HCT116 (cell line): ENCODE data around the gene PSMC5. TPM values are rescaled to one million over a fixed set of nuclear protein-coding genes. Genes with fewer than 3 reads are reported as not detected.

ENCODE experiments used
- ATAC-seq: fragments of 200-7000 bp; cut with Tn5 transposase; 2 replicates; pipeline ENCODE4 v1.9.1; 2020; ENCODE audit warnings: mild to moderate bottlenecking, moderate library complexity
- BruUV-seq: library from RNA; stranded (reverse); fragments of 400-500 nt; replicated peaks from 2 replicates; lab custom pipeline; 2021; lab: Mats Ljungman, UMichigan
- CTCF ChIA-PET: fragments of 300-600 bp; sonication (Branson Sonifier 250); formaldehyde crosslinking; loops from one replicate; lab custom pipeline; 2021; ENCODE audit warnings: antibody characterized with exemption; lab: Charles Lee
- POLR2A ChIA-PET: fragments of 300-600, 350-600 bp; sonication (Branson Sonifier 250); formaldehyde crosslinking; loops from one replicate; lab custom pipeline; 2021; ENCODE audit warnings: antibody characterized with exemption; lab: Charles Lee
- RAD21 ChIA-PET, 2 experiments: fragments of 300-600 bp; sonication (Branson Sonifier 250); formaldehyde crosslinking; loops; one replicate each; lab custom pipeline; 2023; ENCODE audit warnings: low total read pairs in 2 of 2; ENCODE audit not compliant: uncharacterized antibody in 2 of 2, unreplicated experiment in 2 of 2, low non-redundant PET in 1 of 2; lab: Charles Lee
- DNase-seq: peaks from one replicate; pipeline ENCODE4 v3.0.0-alpha.2; 2010; ENCODE audit warnings: low read depth, low spot score
- H2AFZ ChIP-seq: fragments of 200-600 bp; shearing (Covaris generic), sonication (generic); 2 replicates; pipeline ENCODE4 v1.6.1; 2017; ENCODE audit warnings: low read depth, mixed run types, mixed read lengths, antibody characterized with exemption, low read length; ENCODE audit not compliant: poor library complexity, severe bottlenecking
- H3K27ac ChIP-seq: 2 replicates; pipeline ENCODE4 v1.5.1; 2012; ENCODE audit warnings: low read depth, low read length
- H3K27me3 ChIP-seq: fragments of 200-600 bp; sonication (generic); 2 replicates; pipeline ENCODE4 v1.6.1; 2016; ENCODE audit warnings: mixed run types, low read length, mixed read lengths; ENCODE audit not compliant: insufficient read depth
- H3K36me3 ChIP-seq, 2 experiments: fragments of 200-500 bp in 1 of 2; fragments of 200-600 bp in 1 of 2; sonication (Bioruptor generic) in 1 of 2; sonication (generic) in 1 of 2; 2 replicates each; pipeline versions ENCODE4 v1.5.1 to v1.6.1; 2014 to 2016; ENCODE audit warnings: low read length in 2 of 2, inconsistent platforms in 1 of 2, mixed read lengths in 1 of 2, mixed run types in 1 of 2; ENCODE audit not compliant: insufficient read depth in 2 of 2, control insufficient read depth in 1 of 2
- H3K4me1 ChIP-seq, 2 experiments: fragments of 200-600 bp in 1 of 2; sonication (generic) in 1 of 2; 2 replicates each; pipeline versions ENCODE4 v1.5.1 to v1.6.1; 2012 to 2017; ENCODE audit warnings: low read length in 2 of 2, inconsistent platforms in 1 of 2, mild to moderate bottlenecking in 1 of 2, mixed read lengths in 1 of 2, mixed run types in 1 of 2, moderate library complexity in 1 of 2; ENCODE audit not compliant: insufficient read depth in 2 of 2, control insufficient read depth in 1 of 2
- H3K4me2 ChIP-seq: fragments of 200-600 bp; sonication (generic); 2 replicates; pipeline ENCODE4 v1.6.1; 2017; ENCODE audit warnings: mixed run types, low read length, mixed read lengths
- H3K4me3 ChIP-seq, 2 experiments: fragments of 200-600 bp in 1 of 2; sonication (generic) in 1 of 2; replicated peaks in 1 of 2; 2 replicates each; pipeline ENCODE4 v1.5.1; 2011 to 2016; ENCODE audit warnings: low read length in 2 of 2, control low read depth in 1 of 2, low read depth in 1 of 2, mild to moderate bottlenecking in 1 of 2, mixed read lengths in 1 of 2, mixed run types in 1 of 2
- H3K79me2 ChIP-seq: fragments of 200-600 bp; sonication (generic); 2 replicates; pipeline ENCODE4 v1.6.1; 2017; ENCODE audit warnings: mild to moderate bottlenecking, mixed run types, low read length, moderate library complexity, mixed read lengths; ENCODE audit not compliant: insufficient read depth
- H3K9ac ChIP-seq: fragments of 200-600 bp; sonication (generic); 2 replicates; pipeline ENCODE4 v1.6.1; 2016; ENCODE audit warnings: low read length, mixed read lengths
- H3K9me2 ChIP-seq: fragments of 200-600 bp; sonication (generic), shearing (Covaris generic); 2 replicates; pipeline ENCODE4 v1.6.1; 2017; ENCODE audit warnings: mixed run types, mild to moderate bottlenecking, moderate library complexity; ENCODE audit not compliant: insufficient read depth
- H3K9me3 ChIP-seq, 2 experiments: fragments of 200-500 bp in 1 of 2; fragments of 200-600 bp in 1 of 2; sonication (Bioruptor generic) in 1 of 2; sonication (generic) in 1 of 2; 2 replicates each; pipeline ENCODE4 v1.6.1; 2014 to 2017; ENCODE audit warnings: low read length in 2 of 2, mixed read lengths in 2 of 2, inconsistent platforms in 1 of 2, low read depth in 1 of 2, mild to moderate bottlenecking in 1 of 2, mixed run types in 1 of 2, moderate library complexity in 1 of 2; ENCODE audit not compliant: control insufficient read depth in 1 of 2, insufficient read depth in 1 of 2
- H4K20me1 ChIP-seq: fragments of 200-600 bp; sonication (generic), shearing (Covaris generic); 2 replicates; pipeline ENCODE4 v1.6.1; 2017; ENCODE audit warnings: mixed run types, mild to moderate bottlenecking, moderate library complexity; ENCODE audit not compliant: insufficient read depth
- CBX3 ChIP-seq: IDR thresholded peaks from 2 replicates; pipeline ENCODE4 v1.6.1; 2012; ENCODE audit warnings: low read depth
- CTCF ChIP-seq, 3 experiments: fragments of 200-600 bp in 1 of 3; sonication (generic) in 1 of 3; IDR thresholded peaks in 2 of 3; conservative IDR thresholded peaks in 1 of 3; 2 replicates each; pipeline ENCODE4 v1.5.1; 2012 to 2017; ENCODE audit warnings: low read depth in 2 of 3, low read length in 2 of 3, antibody characterized with exemption in 1 of 3, borderline replicate concordance in 1 of 3, control low read depth in 1 of 3, mild to moderate bottlenecking in 1 of 3, mixed read lengths in 1 of 3, mixed run types in 1 of 3, moderate library complexity in 1 of 3; ENCODE audit not compliant: insufficient read depth in 1 of 3
- EGR1 ChIP-seq: IDR thresholded peaks from 2 replicates; pipeline ENCODE4 v1.6.1; 2012; ENCODE audit warnings: low read depth
- EZH2 ChIP-seq: fragments of 200-600 bp; sonication (generic); IDR thresholded peaks from 2 replicates; pipeline ENCODE4 v1.6.1; 2017; ENCODE audit warnings: antibody characterized with exemption, mixed run types
- EZH2phosphoT487 ChIP-seq: fragments of 200-600 bp; IDR thresholded peaks from 2 replicates; pipeline ENCODE4 v1.6.1; 2018; ENCODE audit warnings: antibody characterized with exemption, borderline replicate concordance
- FOSL1 ChIP-seq: IDR thresholded peaks from 2 replicates; pipeline ENCODE4 v1.6.1; 2012; ENCODE audit warnings: low read depth
- JUND ChIP-seq: IDR thresholded peaks from 2 replicates; pipeline ENCODE4 v1.6.1; 2012
- MAX ChIP-seq: IDR thresholded peaks from 2 replicates; pipeline ENCODE4 v1.6.1; 2012
- POLR2A ChIP-seq: IDR thresholded peaks from 2 replicates; pipeline ENCODE4 v1.7.0; 2011; ENCODE audit warnings: borderline replicate concordance; ENCODE audit not compliant: insufficient read depth, insufficient read length; ENCODE audit errors: extremely low read depth
- POLR2AphosphoS5 ChIP-seq: IDR thresholded peaks from 2 replicates; pipeline ENCODE4 v1.6.1; 2011; ENCODE audit warnings: mild to moderate bottlenecking, low read depth, low read length, moderate library complexity
- RAD21 ChIP-seq: IDR thresholded peaks from 2 replicates; pipeline ENCODE4 v1.6.1; 2012; ENCODE audit warnings: low read depth, mild to moderate bottlenecking
- YY1 ChIP-seq: IDR thresholded peaks from 2 replicates; pipeline ENCODE4 v1.6.1; 2011; ENCODE audit warnings: low read length, low read depth, moderate library complexity, mild to moderate bottlenecking; ENCODE audit not compliant: insufficient replicate concordance; ENCODE audit errors: extremely low read depth
- ZBTB33 ChIP-seq: IDR thresholded peaks from 2 replicates; pipeline ENCODE4 v1.6.1; 2011; ENCODE audit warnings: mild to moderate bottlenecking, low read length, moderate library complexity; ENCODE audit not compliant: insufficient replicate concordance; ENCODE audit errors: extremely low read depth
- ZNF274 ChIP-seq: fragments of 200-500 bp; sonication (Bioruptor generic); IDR thresholded peaks from 2 replicates; pipeline ENCODE4 v1.6.1; 2014; ENCODE audit warnings: mild to moderate bottlenecking, low read depth, low read length, inconsistent platforms
- intact Hi-C: fragments of 100-400 bp; cut with micrococcal nuclease; formaldehyde crosslinking; loops from 2 replicates; pipeline ENCODE4 v1.10.0; 2022
- total RNA-seq: library from RNA; stranded (reverse); gene quantifications from one replicate; pipeline ENCODE4 v1.2.1, GENCODE V29; 2021; ENCODE audit not compliant: unreplicated experiment

Gene PSMC5
- total RNA-seq, 1 experiment from 2014 or later, result 193 TPM

- Histone ChIP-seq H3K4me3 (no peak overlapping the region), H3K36me3 (no peaks in the 10 kb centered on the region), H3K79me2 (no peaks in the 10 kb centered on the region), H3K4me1 (peaks cover under 1 to 6% of the 10 kb centered on the region in 2 experiments; a peak in 3 of 4 replicates), H3K27me3 (no peaks in the 10 kb centered on the region), H3K9me3 (no peaks in the 10 kb centered on the region)
- RAD21 ChIA-PET, result no interaction called here
- DNase-seq, result no peak
- TF ChIP-seq CBX3, result no peak
- TF ChIP-seq RAD21, result no peak
- TF ChIP-seq EZH2phosphoT487, result no peak
- TF ChIP-seq EZH2, result no peak
- no peak for TF ChIP-seq POLR2A
- TF ChIP-seq FOSL1, result no peak
- TF ChIP-seq MAX, result no peak
- TF ChIP-seq CTCF (IDR thresholded peaks at IDR 0.05 in 2 of 3, conservative IDR thresholded peaks at IDR 0.05 in 1 of 3; ENCODE audit: borderline replicate concordance in 1 of 3, insufficient read depth in 1 of 3, low read depth in 2 of 3, low read length in 2 of 3), result no peak
- TF ChIP-seq, all 23 proteins: peak for 0
- no peak overlapping the region for H3K4me2 ChIP-seq
- no peak overlapping the region for H3K27ac ChIP-seq
- intact Hi-C loops, result no loop called here
- POLR2A ChIA-PET, result no interaction called here
- no TSS peak for BruUV-seq
- H4K20me1 ChIP-seq, result no peaks in the 10 kb centered on the region
- no peak overlapping the region for H2AFZ ChIP-seq
- CTCF ChIA-PET, result interaction anchor here (0.9 to 1.3 kb wide), 3 partner anchors 10 to 12 kb away, joined by 3 to 5 read pairs (median 4); no protein-coding TSS in a partner anchor
- H3K9me2 ChIP-seq, result no peaks in the 10 kb centered on the region
- no peak for ATAC-seq
- H3K9ac ChIP-seq, result no peak overlapping the region
Measured at GRCh38 chr17:63854709-63855108, 27.5 kb downstream of the PSMC5 start.

GRCh38 chr17:63855185-63855584, 28.0 kb downstream of the PSMC5 start:
- H2AFZ ChIP-seq, result no peak overlapping the region
- H3K9me3 ChIP-seq, result no peaks in the 10 kb centered on the region
- no TSS peak for BruUV-seq
- H3K9ac ChIP-seq, result no peak overlapping the region
- no peaks in the 10 kb centered on the region for H3K36me3 ChIP-seq
- intact Hi-C loops, result no loop called here
- no peaks in the 10 kb centered on the region for H3K27me3 ChIP-seq
- CTCF ChIA-PET, result interaction anchor here (0.9 to 1.1 kb wide), 2 partner anchors 11 to 12 kb away, joined by 4 to 5 read pairs; no protein-coding TSS in a partner anchor
- POLR2A ChIA-PET, result no interaction called here
- no peaks in the 10 kb centered on the region for H3K9me2 ChIP-seq
- H3K79me2 ChIP-seq, result no peaks in the 10 kb centered on the region
- no peak overlapping the region for H3K4me2 ChIP-seq
- RAD21 ChIA-PET, result no interaction called here
- H4K20me1 ChIP-seq, result no peaks in the 10 kb centered on the region
- no peak overlapping the region for H3K4me3 ChIP-seq
- no peak for DNase-seq
- no peak for ATAC-seq
- H3K27ac ChIP-seq, result no peak overlapping the region
- H3K4me1 ChIP-seq, result 0 out of 4 replicates have a peak, but pooled peaks cover 0 to 3% of the 10 kb centered on the region in 2 experiments
- TF ChIP-seq POLR2AphosphoS5 (no peak), ZBTB33 (no peak), YY1 (no peak), POLR2A (no peak), EGR1 (no peak), EZH2 (no peak), ZNF274 (no peak), RAD21 (no peak), FOSL1 (no peak), JUND (no peak), MAX (no peak)
- TF ChIP-seq, all 23 proteins: peak for 0
